HG02588 (cell line): ENCODE measurements around the gene NR3C1.

Experiments
- ATAC-seq: cut with Tn5 transposase; IDR thresholded peaks from one replicate; pipeline ENCODE4 v1.9.1; 2021; ENCODE audit warnings: mild to moderate bottlenecking, moderate library complexity; ENCODE audit not compliant: unreplicated experiment

NR3C1 gene

DNA sequence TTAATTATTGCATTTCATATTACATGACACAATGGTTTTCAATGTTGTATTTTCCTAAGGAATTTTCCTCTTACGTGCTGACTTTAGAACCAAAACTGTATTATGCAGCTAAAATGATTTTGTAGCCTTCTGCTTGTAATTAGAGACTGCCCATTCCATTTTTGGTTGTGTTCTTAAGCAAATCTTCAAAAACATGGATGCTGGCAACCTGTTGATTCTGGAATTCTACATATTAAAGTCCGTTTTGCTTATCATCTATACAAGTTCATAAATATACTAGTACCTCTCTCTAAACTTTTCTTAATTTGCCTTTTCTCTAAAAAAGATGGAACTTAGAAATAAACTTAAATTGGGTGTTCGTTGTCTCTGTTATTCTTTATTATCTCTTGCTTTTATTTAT is 88.3 kb downstream of the NR3C1 start:
- no peak for ATAC-seq

DNA sequence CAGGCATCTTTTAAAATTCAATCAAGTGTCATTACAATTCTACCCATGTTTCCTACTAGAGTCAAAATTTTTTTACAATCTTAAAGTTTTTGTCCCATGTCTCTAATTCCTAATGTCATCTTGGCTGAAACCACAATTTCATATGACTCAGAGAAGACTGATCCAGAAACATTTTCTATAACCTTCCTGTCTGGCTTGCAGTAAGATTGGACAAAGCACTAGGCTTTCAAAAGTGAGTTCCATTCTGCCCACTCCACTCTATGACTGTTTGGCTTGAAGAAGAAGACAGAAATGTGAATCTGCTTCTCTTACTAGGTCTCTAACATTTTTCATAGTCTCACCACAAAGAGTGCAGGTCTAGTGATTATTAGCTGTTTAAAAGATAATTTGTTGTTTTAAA is 88.8 kb downstream of the NR3C1 start:
- no peak for ATAC-seq

DNA sequence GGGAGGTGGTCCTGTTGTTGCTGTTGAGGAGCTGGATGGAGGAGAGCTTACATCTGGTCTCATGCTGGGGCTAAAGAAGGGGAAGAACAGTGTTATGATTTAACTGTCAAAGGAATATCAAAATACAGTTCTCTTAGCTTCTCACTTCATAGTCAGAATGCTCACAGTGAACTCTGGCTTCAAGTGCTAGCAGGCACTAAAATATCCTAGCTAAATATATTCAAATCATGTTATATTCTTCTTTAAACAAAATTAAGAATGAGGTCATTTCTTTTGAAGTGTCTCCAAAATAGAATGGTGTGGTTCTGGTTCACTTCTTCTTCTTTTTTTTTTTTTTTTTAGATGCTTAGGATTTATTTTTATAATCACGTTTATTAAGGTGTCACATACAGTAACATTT is 89.4 kb downstream of the NR3C1 start:
- no peak for ATAC-seq

DNA sequence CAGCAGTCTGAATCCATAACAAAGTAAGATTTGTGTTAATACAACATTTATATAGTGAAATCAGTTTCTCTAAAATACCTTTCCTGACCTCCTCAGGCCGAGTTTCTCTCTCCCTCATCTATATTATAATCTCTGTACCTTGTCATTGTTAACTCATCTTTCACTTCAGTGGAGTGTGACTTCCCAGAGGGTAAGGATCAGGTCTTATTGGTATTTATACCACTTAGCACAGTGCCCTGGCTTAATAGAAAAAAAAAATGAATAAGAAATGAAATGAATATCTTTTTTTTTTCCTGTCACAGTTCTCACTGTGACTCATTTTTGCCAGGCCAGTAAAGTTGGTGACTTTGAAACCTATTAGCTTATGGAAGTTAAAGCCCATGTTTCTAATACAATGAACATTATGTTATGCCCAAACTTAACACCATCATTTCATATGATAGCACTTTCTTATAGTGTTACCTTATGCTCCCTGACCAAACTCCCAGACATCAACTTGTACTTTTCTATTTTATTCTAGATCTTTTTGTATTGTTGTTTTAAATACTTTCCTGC is 90.1 kb downstream of the NR3C1 start:
- no peak for ATAC-seq

DNA sequence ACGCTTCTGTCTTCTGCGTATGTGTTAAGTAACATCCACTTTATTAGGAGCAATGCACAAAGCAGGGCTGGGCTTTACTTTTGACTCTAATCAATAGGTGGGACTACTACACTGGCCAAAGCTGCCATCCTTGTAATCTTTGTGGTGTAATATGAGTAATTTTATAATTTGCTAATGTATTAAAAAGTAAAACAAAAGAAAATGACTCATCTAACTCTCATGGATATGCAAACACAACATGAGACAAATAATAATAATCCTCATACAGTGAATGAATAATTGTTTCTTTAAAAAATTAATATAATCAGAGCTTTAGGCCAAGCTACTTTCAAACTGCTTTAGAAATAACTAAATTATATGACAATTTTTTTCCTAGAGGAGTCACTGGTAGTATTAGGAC is 90.7 kb downstream of the NR3C1 start:
- no peak for ATAC-seq

DNA sequence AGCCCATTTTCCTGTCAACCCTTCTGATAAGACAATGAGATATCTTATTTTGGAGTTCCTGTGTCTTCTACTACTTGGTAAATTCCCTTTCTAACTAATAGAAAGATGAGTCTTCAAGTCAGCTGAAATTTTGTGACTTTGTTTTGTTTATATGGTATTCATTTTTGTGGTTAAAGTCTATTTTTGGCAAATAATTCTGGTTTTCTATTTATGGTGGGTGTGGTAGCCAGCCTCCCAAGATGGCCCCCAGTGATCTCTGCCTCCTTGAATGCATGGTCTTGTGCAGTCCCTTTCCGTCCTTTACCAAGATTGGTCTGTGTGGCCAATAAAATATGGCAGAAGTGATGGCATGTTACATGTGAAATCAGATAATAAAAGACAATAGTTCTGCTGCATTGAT is 91.5 kb downstream of the NR3C1 start:
- no peak for ATAC-seq

DNA sequence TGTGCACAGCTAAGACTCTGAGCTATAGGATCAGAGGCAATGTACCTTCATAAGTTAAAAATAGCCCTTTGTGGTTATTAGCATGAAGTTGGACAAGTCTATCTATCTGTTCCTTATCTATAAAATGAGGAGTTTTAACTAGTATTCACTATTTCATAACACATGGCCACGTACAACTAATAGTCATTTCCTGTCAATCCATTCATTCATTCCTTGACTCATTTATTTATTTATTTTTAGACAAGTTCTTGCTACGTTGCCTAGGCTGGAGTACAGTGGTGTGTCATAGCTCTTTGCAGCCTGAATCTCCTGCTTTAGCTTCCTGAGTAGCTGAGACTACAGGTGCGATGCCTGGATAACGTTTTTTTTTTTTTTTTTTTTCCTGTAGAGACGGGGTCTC is 92.1 kb downstream of the NR3C1 start:
- no peak for ATAC-seq

DNA sequence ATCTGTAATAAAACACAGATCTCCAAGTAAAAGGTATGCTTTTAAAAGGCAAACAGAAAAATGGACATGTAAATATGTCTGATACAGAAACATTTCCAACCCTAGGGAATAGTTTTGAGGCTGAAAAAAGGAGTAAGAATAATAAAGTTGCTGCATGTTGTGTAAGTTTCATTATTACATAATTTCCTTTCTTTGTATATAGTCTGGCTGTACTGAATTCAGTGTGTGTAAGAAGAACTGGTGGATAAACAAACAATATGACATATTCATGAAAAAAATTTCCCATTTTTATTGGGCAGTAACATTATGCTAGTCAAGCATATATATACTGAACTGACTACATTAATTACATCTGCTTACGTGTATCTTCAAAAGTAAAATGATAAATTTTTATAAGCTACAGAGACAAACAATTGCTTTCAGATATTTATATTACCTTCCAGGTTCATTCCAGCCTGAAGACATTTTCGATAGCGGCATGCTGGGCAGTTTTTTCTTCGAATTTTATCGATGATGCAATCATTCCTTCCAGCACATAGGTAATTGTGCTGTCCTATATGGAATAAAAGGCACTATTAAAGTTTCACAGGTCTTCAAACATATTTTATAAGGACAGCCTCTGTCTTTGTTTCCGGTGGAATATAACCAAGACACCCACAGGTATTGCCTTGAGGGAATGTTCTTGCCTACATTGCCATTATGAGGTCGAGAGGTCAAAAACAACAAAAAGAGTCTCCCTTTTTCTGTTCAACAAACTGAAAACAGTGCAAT is 93.6 kb downstream of the NR3C1 start:
- no peak for ATAC-seq

DNA sequence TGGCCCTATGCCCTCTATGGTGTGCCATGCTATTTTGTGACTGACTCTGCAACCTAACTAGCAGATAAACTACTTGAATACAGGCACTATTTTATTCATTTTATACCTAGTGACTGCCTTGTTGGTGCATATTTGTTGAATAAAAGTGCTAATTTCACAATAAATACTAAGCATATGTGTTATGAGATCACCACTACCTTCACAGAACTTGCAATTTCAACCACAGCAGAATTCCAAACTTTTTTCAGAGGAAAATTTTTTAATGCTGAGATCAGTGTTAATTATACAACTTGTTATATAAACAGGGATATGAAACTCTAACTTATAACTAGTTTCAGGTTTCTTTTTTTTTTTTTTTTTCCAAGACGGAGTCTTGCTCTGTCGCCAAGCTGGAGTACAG is 94.8 kb downstream of the NR3C1 start:
- ATAC-seq = no peak

DNA sequence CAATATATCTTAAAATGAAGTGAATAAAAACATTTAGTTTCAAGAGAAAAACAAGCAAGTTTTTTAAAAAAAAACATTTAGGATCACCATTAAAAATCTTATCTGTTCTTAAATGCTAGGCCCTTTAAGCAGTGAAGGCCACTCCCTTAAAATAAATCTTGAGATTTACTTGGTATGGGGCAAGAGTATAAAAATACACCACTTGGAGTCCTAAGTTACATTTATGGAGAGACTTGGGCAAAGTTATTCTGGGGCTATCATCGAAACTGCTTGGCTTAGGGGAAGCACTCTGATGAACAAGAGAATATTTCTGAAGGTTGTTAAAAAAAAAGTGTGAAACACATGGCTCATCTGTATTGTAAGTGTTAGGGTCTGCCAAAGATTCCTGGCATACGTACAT is 97.4 kb downstream of the NR3C1 start:
- ATAC-seq = no peak

DNA sequence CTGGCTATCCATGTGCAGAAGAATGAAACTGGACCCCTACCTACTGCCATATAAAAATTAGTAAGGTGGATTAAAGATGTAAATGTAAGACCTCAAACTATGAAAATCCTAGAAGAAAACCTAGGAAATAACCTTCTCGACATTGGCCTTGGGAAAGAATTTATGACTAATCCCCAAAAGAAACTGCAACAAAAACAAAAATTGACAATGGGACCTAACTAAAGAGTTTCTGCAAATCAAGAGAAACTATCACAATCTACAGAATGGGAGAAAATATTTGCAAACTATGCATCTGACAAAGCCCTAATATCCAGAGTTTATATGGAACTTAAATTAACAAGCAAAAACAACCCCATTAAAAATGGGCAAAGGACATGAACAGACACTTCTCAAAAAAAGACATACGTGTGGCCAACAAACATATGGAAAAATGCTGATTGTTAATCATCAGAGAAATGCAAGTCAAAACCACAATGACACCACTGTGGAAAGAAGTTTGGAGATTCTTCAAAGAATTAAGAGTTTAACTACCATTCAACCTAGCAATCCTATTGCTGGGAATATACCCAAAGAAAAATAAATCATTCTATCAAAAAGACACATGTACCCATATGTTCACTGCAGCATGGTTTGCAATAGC is 98.5 kb downstream of the NR3C1 start:
- no peak for ATAC-seq

DNA sequence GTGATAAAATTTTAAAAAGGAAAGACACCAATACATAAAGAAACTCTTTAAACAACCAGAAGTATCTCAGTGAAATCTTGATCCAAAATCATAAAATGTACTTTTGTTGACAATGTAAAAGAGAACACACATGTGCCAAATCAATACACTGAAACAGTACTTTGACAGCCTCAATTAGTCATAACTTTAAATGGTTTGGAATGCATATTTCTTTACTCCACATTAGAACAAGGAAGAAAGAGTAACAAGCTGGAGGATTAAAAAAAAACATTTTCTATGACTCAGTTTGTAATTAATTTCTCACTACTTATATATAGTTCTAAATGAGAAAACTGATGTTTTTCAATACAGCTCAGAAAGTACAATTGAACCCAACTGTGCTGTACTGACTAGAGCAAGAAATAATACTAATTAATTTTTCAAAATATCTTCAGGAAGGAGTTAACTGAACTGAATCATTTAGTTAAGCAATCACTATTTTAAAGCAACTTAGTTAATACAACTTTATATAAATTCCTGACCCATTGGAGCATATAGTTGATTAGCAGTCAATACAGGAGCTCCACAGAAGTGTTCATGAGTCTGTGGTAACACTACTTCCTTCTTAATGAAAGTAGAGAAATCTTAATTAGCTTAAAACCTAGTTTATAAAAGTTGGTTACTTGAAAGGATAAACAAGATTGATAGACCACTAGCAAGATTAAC is 101.0 kb downstream of the NR3C1 start:
- no peak for ATAC-seq

DNA sequence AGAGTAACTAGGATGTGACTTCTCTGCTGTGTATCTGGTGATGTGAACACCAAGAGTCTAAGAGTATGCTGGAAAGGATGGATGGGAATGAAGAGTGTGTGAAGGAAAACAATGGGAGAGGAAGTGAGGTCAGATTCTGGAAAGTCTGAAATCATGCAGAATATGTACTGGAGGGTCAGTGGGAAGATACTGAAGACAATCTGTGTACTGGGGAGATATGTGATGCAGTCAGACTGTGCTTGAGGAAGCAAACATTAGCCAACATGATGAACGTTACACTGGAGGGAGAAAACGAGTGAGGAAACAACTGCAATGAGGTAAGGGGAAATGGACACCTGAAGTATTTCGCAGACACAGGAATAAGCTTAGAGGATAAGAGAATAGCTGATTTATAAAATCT is 105.7 kb downstream of the NR3C1 start:
- ATAC-seq = no peak

DNA sequence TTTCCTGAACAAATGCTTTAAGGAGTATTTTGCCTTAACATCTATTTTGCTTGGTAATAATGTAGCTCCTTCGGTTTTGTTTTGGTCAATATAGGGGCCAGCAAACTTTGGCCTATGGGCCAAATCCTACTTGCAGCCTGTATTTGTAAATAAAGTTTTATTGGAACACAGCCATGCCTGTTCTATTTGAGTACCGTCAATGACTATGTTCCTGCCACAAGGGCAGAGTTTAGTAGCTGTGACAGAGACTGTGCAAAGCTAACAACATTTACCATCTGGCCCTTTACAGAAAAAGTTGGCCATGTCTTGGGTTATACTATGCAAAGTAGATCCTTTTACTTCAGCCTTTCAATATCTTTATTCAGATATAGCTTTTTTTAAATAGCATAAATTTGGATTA is 113.4 kb downstream of the NR3C1 start:
- ATAC-seq = no peak

DNA sequence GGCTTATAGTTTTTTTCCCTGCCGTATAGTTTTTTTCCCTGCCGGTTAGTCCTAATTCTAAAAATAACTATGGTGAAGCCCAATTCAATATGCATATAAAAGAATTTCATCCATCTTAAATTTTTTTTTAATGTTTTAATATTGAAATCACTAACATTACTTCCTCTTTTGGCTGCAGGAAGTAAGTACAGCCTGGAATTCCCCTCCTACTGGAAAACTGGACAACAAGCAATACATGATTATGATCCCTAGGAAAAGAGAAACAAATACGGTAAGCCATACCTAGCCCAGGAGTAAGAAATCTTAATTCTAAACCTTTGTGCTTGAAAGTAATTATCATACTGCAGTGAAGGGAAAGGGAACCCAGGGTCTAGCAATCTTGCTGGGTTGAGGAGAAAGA is 119.0 kb downstream of the NR3C1 start:
- ATAC-seq = no peak

DNA sequence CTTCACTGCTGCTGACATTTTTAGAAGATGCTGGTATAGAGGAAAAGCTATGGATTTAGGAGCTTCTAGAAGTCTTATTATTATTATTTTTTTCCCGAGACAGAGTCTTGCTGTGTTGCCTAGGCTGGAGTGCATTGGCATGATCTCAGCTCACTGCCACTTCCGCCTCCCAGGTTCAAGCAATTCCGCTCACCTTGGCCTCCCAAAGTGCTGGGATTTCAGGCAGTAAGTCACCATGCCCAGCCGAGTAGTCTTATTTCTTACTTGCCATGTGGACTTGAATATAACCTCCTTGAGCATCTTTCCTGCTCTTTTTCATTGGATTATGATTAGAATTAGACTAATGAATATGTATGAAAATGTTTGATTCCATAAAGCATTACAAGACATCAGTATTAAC is 119.5 kb downstream of the NR3C1 start:
- ATAC-seq = no peak

DNA sequence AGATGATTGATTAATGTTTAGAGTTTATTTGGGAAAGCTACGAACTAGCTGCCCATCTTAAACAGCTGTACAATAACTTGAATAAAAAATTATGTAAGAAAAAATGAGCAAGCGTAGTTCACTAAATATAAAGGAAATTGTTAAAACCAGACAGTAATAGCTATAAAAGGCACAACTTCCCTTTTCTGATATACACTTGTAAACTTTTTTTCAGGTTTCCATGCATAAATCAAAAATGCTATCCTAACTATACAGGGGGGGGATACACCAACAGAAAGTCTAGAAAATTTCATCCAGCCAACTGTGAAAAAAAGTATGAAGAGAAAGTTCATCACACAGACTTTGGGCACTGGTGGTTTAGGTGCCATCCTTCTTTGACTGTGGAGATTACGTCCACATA is 122.3 kb downstream of the NR3C1 start:
- ATAC-seq = no peak

DNA sequence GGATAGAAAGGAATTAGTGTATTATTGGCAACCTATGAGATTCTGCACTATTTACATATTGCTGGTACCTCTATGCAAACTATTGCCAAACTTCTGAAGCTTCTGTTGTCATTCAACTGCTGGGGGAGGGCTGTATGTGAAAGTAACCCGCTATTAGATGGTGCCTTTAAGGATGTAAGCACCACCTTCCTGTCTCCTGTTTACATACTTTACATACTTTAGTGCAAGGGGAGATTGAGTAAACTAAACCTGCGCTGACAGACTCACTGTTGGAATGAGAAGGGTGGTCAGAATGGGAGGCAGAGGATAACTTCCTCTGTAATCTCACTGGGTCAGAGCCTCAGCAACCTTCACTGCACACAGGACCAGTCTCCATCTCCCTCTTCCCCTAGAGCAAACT is 123.8 kb downstream of the NR3C1 start:
- no peak for ATAC-seq

DNA sequence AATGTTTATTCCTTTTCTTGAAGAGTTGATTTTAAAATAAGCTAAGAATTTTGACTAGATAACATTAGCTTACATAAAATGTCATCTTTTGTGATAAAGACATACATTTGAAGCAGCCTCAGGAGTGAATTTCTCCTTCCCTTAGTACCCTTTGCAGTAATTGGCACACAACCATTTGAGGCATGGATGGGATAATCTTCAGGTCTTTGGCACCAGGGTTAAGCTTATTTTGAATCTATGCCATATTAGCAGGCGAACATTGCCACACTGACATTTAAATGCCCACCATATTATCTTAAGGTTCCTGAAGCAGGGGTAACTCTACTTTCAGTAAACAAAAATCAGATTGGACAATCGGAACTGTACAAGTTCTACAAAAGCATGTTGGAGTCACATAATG is 126.0 kb downstream of the NR3C1 start:
- ATAC-seq = no peak

DNA sequence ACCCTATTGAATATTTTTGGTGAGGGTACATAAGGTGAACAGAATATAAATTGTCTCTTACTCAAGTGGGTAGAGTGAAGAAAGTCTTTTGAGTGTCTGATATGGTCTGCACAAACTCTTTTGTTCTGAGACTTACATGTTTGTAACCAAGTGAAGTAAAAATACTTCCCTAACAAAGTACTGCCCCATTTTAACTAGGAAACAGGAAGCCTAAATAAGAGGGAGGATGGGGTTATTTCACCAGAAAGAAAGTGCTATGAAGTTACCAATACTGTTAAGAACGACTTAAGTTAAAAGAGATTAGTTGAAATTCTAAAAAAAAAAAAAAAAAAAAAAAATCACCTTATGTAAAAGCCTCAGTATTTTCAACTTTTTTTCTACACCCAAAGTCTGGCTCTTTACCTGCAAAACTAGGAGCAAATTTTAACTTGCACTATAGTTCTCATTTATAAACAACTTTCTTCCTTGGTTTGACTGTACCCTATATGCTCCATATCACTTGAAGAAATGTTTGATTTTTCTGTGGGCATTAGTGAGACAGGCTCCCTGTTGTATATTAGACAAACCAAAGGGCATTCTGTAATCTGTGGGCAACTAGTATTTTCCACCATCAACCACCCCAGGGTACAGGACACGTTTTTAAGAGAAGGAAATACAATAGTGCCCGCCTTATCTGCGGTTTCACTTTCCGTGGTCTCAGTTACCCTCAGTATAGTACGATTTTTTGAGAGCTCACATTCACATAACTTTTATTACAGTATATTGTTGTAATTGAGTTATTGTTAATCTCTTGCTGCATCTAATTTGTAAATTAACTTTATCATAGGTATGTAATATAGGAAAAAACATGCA is 127.7 kb downstream of the NR3C1 start:
- no peak for ATAC-seq

DNA sequence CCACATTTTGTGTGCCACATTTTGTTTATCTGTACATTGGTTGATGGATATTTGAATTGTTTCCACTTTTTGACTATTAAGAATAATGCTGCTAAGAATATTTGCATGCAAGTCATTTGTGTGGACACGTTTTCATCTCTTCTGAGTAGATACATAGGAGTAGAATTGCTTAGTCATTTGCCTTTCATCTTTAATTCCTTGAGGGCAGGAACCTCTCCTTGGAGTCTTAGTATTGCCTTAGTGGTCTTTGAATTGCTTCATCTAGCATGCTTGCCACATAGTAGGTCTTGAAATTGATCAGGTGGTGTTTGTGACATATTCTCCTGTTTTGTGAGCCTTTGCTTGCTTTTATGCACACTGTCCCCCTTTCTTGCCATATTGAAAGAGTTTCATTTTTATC is 128.5 kb downstream of the NR3C1 start:
- ATAC-seq = no peak
